Measurements from ENCODE around the gene FGF12.

- TF ChIP-seq FOXK2 (IDR thresholded peaks at IDR 0.05) (no peak), BHLHE40 (IDR thresholded peaks at IDR 0.05; ENCODE audit: borderline replicate concordance) (no peak), FOXM1 (IDR thresholded peaks at IDR 0.05; ENCODE audit: borderline replicate concordance) (no peak), SUZ12 (IDR thresholded peaks at IDR 0.05) (no peak), NFRKB (IDR thresholded peaks at IDR 0.05) (no peak), CTBP1 (IDR thresholded peaks at IDR 0.05; ENCODE audit: borderline replicate concordance) (no peak), TARDBP (IDR thresholded peaks at IDR 0.05) (no peak), FOXA1 (IDR thresholded peaks at IDR 0.05) (no peak), ELF4 (IDR thresholded peaks at IDR 0.05) (no peak), PKNOX1 (IDR thresholded peaks at IDR 0.05) (no peak)
Observed at GRCh38 chr3:192514081-192514753, 213.1 kb downstream of the FGF12 start.
